OCI-LY3 (cell line): ENCODE results near the gene TRIM34.
"Not testable (repeated sequence)": the region's sequence is repeated elsewhere in the genome, so short reads cannot be mapped to it uniquely, and the experiment has no call there.

Experiments used
- EZH2phosphoT487 ChIP-seq: fragments of 200-600 bp; shearing (Covaris generic); IDR thresholded peaks from 2 replicates; pipeline ENCODE4 v1.6.1; 2018; ENCODE audit warnings: antibody characterized with exemption, mixed run types, low read depth
- TF ChIP-seq, protein P1 (sequence below): fragments of 200-600, 300-600 bp; sonication (generic); IDR thresholded peaks from 2 replicates; pipeline ENCODE4 v1.5.1; 2014; ENCODE audit warnings: antibody characterized with exemption, low read length, low read depth

- TF ChIP-seq, protein P1, sequence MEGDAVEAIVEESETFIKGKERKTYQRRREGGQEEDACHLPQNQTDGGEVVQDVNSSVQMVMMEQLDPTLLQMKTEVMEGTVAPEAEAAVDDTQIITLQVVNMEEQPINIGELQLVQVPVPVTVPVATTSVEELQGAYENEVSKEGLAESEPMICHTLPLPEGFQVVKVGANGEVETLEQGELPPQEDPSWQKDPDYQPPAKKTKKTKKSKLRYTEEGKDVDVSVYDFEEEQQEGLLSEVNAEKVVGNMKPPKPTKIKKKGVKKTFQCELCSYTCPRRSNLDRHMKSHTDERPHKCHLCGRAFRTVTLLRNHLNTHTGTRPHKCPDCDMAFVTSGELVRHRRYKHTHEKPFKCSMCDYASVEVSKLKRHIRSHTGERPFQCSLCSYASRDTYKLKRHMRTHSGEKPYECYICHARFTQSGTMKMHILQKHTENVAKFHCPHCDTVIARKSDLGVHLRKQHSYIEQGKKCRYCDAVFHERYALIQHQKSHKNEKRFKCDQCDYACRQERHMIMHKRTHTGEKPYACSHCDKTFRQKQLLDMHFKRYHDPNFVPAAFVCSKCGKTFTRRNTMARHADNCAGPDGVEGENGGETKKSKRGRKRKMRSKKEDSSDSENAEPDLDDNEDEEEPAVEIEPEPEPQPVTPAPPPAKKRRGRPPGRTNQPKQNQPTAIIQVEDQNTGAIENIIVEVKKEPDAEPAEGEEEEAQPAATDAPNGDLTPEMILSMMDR, result not testable (repeated sequence)
- not testable (repeated sequence) for TF ChIP-seq EZH2phosphoT487
These were observed 22.0 kb upstream of the TRIM34 start for GRCh38 chr11:5602791-5603190.
